Right kidney (tissue), 1 donor: ENCODE measurements around the gene VPS13A.
"Not testable (repeated sequence)": the region's sequence is repeated elsewhere in the genome, so short reads cannot be mapped to it uniquely, and the experiment has no call there.

Experiments
- DNase-seq: peaks from one replicate; pipeline ENCODE4 v3.0.0-alpha.2; 2016

The VPS13A gene

GRCh38 chr9:77304543-77304942 lies 127.2 kb downstream of the VPS13A start:
- DNase-seq: no peak

DNA sequence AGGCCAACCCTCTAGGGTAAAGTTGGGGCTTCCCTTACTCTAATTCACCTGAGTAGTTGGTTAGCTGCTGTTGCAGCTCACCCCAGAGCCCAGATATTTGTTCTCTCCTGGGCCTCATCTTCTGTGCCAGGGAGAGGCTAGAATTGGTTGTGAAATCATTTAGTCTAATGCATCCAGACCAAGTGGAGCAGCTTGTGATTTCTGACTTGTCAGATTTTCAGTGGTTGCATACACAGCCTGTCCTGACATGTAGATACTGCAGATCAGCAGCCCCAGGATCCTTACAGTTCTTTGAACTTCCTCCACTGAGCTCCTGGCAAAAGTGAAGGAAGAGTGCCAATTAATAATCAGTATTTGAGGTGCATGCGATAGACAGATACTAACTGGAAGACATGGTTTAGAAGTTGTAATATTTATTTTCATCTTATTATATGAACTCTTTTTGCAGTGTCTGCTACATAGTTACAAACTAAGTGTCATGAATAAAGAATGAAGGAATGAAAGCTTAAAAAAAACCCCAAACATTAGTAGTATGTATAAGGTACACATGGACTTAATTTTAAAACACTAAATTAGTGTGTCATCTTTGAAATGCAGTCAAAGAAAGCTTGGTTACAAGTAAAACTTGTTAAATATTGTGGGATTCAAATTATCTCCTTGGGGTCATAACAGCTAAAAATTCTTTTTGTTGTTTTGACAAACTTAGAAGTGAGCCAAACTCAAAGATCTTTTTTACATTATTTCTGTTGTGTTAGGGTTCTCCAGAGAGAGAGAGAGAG lies 128.5 kb downstream of the VPS13A start:
- no peak for DNase-seq

DNA sequence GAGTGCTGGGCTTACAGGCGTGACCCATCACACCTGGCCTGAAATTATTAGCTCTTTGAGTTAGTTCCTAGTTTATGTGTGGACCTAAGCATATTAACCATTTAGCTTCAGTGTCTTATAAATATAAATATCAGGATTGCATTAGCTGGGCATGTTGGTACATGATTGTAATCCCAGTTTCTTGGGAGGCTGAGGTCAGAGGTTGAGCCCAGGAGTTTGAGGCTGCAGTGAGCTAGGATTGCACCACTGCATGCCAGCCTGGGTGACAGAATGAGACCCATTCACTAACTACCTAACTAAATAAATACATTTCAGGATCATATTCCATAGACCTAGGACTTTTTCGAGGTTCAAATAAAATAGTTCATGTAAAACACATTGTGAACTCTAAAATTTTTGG lies 129.8 kb downstream of the VPS13A start:
- no peak for DNase-seq

DNA sequence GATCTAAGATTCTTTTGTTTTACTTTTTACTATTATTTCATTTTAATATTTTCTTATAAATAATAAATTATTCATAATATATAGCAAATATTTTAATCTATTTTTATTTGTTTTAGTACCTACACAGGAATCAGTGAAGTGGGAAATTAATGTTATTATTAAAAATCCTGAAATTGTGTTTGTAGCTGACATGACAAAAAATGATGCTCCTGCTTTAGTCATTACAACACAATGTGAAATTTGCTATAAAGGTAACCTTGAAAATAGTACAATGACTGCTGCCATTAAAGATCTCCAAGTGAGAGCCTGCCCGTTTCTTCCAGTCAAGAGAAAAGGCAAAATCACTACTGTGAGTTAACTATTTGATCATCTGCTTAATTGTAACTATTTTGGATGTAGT lies 138.7 kb downstream of the VPS13A start:
- no peak for DNase-seq

DNA sequence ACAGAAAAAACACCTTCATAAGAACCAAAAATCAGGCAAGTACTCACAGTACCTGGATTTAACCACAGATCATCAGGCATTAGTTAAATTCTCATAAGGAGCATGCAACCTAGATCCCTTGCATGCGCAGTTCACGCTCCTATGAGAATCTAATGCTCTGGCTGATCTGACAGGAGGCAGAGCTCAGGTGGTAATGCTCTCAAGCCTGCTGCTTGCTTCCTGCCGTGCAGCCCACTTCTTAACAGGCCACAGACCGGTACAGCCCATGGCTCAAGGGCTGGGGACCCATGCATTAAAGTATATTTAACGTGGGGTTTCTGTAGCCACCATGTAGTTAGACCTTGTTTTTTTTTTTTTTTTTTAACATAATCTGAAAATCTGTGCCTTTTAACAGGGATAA lies 147.7 kb downstream of the VPS13A start:
- no peak for DNase-seq

DNA sequence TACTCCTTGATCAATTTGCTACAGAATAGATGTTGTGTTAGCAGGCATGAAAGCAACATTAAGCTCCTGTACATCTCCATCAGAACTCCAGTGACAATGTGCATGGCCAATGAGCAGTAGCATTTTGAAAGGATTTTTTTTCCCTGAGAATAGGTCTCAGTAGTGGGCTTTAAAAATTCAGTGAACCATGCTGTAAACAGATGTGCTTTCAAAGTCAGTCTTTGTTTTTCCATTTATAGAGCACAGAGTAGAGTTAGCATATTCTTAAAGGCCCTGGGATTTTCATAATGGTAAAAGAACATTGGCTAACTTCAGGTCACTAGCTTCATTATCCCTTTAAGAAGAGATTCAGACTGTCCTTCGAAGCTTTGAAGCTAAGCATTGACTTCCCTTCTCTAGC lies 150.8 kb downstream of the VPS13A start:
- no peak for DNase-seq

- no peak for DNase-seq
Observed at GRCh38 chr9:77370064-77370463, 192.7 kb downstream of the VPS13A start.

GRCh38 chr9:77374266-77374665 lies 196.9 kb downstream of the VPS13A start:
- DNase-seq: no peak

- DNase-seq: no peak
Observed at GRCh38 chr9:77375956-77376532, 198.7 kb downstream of the VPS13A start.

DNA sequence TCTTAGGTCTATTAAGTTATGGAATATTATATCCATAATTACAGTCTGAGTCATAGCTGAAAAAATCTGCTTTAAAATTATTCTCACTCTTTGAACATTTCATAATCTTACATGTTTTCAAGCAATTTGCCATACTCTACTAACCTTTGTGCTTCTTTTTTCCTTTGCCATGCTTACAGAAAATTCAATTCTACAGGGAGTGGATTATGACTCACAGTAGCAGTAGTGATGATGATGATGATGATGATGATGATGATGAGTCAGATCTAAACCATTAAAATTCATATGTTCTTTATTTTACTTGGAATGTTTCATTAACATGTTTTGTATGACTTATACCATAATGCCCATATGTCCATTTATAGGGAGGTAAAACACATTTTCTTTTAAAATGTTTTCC lies 207.1 kb downstream of the VPS13A start:
- no peak for DNase-seq

DNA sequence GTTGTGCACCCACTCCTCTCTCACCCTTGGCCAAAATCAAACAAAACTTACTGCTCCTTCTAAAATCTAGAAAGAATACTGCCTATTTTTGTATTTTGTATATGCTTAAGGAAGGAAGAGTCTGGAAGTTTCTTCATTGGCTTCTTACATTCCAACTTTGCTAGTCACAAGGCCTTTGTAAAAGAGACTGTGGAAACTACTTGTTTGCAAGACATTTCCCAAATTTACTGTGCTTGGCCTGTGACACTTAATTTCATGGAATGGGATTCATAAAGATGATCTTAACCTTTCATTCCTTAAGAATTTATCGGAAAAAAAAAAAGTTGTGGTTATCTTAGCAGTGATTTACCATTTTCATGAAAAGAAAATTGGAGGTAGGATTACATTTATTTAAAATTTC lies 208.9 kb downstream of the VPS13A start:
- no peak for DNase-seq

GRCh38 chr9:77391834-77392233 lies 214.5 kb downstream of the VPS13A start:
- DNase-seq: no peak

DNA sequence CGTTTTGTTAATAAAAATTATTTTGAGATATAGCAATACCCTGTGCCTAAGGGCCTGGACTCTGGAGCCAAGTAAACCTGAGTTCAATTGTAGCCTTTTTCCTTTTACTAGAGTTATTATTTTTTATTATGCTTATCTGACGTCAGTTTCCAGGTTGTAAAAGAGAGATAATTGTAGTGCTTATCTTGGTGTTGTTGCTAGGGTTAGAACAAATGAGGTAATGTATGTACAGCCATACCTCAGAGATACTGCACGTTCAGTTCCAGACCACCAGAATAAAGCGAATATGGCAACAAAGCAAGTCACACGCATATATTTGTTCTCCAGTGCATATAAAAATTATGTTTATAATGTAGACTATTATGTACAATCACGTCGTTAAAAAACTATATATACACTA lies 215.0 kb downstream of the VPS13A start:
- DNase-seq: no peak

DNA sequence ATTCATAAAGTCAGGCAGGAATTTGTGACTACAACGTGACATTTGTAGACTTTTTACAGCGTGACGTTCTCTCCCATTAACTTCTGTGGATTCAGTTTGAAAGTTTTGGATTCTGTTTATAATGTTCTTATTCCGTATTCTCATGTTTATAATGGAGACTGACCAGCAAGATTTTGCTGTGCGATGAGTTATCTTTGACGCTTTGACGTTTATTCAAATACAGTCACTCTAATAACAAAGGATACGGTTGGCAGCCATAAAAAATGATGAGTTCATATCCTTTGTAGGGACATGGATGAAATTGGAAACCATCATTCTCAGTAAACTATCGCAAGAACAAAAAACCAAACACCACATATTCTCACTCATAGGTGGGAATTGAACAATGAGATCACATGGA lies 221.2 kb downstream of the VPS13A start:
- not testable (repeated sequence) for DNase-seq

GRCh38 chr9:77399964-77400363 lies 222.6 kb downstream of the VPS13A start:
- no peak for DNase-seq

DNA sequence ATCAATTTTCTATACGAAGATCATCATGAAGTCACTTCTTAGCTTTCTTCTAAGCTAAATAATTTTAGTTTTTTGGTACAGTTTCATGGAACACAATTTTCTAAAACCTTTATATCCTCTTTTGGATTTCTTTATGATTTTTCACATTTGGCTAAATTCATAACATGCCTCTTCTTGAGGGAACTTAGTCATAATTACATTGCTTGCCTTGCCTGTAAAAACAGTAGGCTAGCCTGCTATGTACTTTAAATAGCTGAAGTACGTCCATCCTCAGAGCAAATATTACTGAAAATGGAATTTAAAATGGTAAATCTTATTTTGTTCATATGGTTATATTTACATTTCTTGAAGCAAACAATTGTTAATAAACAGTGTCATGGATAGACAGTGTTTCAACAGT lies 225.0 kb downstream of the VPS13A start:
- no peak for DNase-seq

DNA sequence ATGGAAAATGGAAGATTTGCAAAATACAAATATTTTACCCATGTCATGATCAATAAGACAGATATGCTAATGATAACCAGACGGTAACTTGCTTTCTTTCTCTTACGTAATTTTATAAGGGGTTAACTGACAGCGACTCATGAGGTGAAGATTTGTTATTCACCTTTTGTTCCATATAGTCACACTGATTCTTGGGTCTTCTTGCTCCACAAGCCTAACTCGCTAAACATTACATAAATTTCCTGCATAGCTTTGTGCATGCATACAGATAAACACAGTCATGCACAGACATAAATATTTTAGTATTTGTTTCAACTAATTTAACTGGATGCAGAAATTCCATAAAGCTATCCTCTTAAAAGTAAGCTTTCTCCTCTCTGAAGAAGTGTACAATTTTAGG lies 225.9 kb downstream of the VPS13A start:
- DNase-seq: no peak

- DNase-seq: not testable (repeated sequence)
Observed at GRCh38 chr9:77408521-77408920, 231.2 kb downstream of the VPS13A start.

GRCh38 chr9:77417566-77417965 lies 240.2 kb downstream of the VPS13A start:
- DNase-seq: no peak

GRCh38 chr9:77418226-77418625 lies 240.9 kb downstream of the VPS13A start:
- DNase-seq: no peak

DNA sequence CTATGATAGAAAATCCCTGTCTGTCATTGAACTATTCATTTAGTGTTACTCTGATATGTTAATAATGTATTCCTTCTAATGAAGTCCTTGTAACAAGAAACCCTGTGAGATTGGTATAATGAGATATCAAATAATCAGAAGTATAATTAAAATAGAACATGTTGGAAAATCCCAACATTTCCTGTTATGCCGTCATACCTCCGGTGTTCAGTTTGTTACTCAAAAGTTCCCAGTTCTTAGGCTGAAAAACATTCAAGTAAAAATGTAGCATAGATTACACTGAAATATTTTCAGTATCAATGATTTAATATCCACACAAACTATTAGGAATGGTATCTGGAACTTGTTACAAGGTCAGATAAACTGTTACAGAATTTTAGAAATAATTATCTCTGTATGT lies 243.3 kb downstream of the VPS13A start:
- no peak for DNase-seq

DNA sequence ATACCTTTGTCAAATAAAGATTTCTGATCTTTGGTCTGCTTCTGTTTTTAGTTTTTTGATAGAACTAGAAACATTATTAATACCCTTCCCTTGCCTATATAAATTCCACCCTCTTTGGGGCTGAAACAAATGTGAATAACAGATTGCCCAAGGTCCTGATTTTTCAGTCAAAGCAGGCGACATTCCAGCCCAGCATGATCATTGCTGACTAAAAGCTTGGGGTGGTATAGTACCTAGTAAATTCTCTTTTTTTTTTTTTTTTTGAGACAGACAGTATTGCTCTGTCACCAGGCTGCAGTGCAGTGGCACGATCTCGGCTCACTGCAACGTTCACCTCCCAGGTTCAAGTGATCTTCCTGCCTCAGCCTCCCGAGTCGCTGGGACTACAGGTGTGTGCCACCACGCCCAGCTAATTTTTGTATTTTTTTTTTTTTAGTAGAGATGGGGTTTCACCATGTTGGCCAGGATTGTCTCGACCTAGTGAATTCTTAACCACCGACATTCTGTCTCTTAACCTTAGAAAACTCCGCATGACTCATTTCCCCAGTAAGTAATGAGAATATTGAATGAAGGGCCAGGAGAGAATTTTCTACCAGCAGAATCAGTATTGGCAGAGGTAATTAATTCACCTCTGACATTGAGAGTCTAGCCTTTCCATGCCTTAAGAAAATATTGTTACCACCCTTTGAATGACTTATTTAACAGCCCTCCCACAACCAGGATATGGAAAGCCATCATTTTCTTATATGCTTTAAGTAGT lies 244.4 kb downstream of the VPS13A start:
- DNase-seq: no peak

GRCh38 chr9:77422969-77423368 lies 245.6 kb downstream of the VPS13A start:
- no peak for DNase-seq

DNA sequence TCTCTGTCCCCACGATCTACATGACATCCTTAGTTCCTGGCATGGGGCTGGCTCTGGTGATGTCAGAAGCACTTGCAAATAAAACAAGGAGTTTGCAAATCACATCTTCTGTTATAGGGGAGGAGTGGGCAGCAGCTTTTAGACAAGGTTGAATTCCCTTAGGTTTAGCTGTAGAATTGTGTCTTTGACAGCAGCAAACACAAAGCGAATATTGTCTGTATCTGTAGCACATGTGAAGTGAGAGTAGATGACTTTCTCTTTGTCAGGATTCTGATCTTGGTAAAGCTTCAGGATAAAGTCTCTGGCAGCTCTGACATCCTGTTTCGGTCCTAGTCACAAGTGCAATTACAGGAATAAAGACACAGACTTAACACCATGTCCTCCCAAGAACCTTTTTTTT lies 246.5 kb downstream of the VPS13A start:
- DNase-seq: no peak
